WERI-Rb-1 (cell line): ENCODE results near the gene NF1.
A peak's percentile ranks its signal among the peaks of the same experiment; 100 is the strongest.
"Not testable (repeated sequence)": the region's sequence is repeated elsewhere in the genome, so short reads cannot be mapped to it uniquely, and the experiment has no call there.

Experiments
- DNase-seq: peaks from one replicate; pipeline ENCODE4 v3.0.0-alpha.2; 2020
- H3K27ac ChIP-seq: fragments of 250-450 bp; sonication (Bioruptor Pico); 2 replicates; pipeline ENCODE4 v1.5.1; 2020; ENCODE audit warnings: mild to moderate bottlenecking, moderate library complexity
- H3K27me3 ChIP-seq: fragments of 250-450 bp; sonication (Bioruptor Pico); 2 replicates; pipeline ENCODE4 v1.5.1; 2021; ENCODE audit warnings: mild to moderate bottlenecking, low read depth, moderate library complexity; ENCODE audit not compliant: insufficient read depth, severe bottlenecking
- H3K36me3 ChIP-seq: fragments of 250-450 bp; sonication (Bioruptor Pico); 2 replicates; pipeline ENCODE4 v1.5.1; 2020; ENCODE audit warnings: mild to moderate bottlenecking, moderate library complexity
- H3K4me3 ChIP-seq: 2 replicates; pipeline ENCODE4 v1.5.1; 2011; ENCODE audit warnings: low read depth, mild to moderate bottlenecking, control low read depth, low read length
- H3K9me3 ChIP-seq: fragments of 250-450 bp; sonication (Bioruptor Pico); 2 replicates; pipeline ENCODE4 v1.5.1; 2021; ENCODE audit warnings: mild to moderate bottlenecking, moderate library complexity; ENCODE audit not compliant: severe bottlenecking
- TF ChIP-seq, protein P1 (sequence below): IDR thresholded peaks from 2 replicates; pipeline ENCODE4 v1.5.1; 2011; ENCODE audit warnings: low read depth, mild to moderate bottlenecking, control low read depth, inconsistent platforms, low read length

The NF1 gene

DNA sequence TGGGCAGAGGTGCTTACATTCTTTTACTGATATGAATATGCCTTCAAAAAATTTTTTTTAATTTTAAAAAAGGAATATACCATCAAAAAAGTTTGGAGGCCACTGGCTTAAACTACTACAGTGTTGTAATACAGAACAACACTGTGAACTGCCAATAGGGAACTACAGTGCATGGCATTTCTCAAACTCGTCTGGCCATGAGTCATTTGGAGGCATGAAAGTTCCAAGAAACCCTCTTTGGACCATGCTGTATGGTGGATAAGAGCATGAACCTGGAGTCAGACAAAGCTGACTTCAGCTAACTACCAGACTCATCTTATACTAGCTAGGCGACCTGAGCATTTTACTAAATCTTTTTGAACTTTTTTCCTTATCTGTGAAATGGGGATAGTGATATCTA lies 9.2 kb upstream of the NF1 start:
- H3K4me3 ChIP-seq, result no peak overlapping the region
- TF ChIP-seq, protein P1, sequence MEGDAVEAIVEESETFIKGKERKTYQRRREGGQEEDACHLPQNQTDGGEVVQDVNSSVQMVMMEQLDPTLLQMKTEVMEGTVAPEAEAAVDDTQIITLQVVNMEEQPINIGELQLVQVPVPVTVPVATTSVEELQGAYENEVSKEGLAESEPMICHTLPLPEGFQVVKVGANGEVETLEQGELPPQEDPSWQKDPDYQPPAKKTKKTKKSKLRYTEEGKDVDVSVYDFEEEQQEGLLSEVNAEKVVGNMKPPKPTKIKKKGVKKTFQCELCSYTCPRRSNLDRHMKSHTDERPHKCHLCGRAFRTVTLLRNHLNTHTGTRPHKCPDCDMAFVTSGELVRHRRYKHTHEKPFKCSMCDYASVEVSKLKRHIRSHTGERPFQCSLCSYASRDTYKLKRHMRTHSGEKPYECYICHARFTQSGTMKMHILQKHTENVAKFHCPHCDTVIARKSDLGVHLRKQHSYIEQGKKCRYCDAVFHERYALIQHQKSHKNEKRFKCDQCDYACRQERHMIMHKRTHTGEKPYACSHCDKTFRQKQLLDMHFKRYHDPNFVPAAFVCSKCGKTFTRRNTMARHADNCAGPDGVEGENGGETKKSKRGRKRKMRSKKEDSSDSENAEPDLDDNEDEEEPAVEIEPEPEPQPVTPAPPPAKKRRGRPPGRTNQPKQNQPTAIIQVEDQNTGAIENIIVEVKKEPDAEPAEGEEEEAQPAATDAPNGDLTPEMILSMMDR, result no peak
- no peak for DNase-seq

DNA sequence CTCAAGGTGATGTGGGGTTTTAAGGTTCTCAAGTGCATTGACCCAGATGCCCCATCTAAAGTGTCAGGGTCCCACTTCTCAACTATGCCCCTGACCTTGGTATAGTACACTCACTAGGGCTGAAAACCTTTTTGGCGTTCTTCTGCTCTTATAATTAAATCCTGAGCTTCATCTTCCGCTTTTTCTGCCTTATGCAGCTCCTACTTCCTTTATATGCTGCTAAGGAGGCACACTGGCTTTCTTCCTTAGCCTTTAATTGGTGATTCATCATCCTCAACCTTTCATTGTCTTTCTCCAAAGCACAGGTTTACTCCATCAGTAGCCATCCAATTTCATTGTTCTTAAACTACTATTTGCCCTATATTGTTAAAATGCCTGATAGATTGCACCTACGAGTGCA lies 5.3 kb upstream of the NF1 start:
- Histone ChIP-seq H3K4me3 (no peak overlapping the region), H3K27ac (no peak overlapping the region), H3K9me3 (no peaks in the 10 kb centered on the region), H3K27me3 (no peaks in the 10 kb centered on the region), H3K36me3 (no peaks in the 10 kb centered on the region)
- no peak for DNase-seq
- TF ChIP-seq, protein P1, result no peak

More for the DNA sequence above, 9.2 kb upstream of the NF1 start:
- H3K27me3 ChIP-seq, result no peaks in the 10 kb centered on the region
- no peaks in the 10 kb centered on the region for H3K9me3 ChIP-seq
- H3K36me3 ChIP-seq, result no peaks in the 10 kb centered on the region
- no peak overlapping the region for H3K27ac ChIP-seq

DNA sequence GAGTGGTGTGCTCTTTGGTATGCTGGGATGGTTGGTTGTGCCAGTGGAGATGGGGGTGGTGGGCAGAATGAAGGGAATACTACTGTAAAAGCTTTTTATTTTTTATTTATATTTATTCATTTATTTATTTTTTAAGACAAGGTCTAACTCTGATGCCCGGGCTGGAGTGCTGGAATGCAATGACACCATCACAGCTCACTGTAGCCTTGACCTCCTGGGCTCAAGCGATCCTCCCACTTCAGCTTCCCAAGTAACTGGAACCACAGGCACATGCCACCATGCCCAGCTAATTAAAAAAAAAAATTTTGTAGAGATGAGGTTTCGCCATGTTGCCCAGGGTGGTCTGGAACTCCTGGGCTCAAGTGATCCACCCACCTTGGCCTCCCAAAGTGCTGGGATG lies 4.1 kb upstream of the NF1 start:
- not testable (repeated sequence) for H3K36me3 ChIP-seq, H3K27me3 ChIP-seq, H3K27ac ChIP-seq, H3K4me3 ChIP-seq, DNase-seq, H3K9me3 ChIP-seq

DNA sequence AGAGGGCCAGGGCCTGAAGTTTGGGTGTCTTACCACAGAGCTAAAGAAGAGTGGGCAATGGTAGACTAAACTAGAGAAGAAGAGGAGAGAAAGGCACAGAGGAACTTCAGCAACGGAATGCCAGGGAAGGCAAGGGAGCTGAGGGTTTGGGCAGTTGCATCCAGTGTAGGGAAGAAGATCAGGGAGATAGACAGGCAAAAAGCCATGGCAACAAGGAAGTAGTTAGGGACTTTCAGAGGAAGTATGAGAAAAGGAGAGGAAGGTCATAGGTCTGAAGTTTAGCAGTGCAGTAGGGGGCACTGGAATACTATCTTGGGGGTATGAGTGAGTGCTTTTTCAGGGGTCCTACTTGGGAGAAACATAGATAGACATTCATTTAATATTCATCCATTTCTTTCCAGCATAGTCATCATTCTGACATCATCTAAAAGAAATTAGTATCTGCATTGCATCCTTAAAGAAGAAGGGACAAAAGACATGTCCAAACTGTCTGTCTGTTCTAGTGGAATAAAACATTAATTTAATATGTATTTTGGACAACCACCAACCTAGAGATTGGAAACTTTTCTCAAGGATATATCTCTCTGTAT lies 2.2 kb upstream of the NF1 start:
- no peak for DNase-seq
- Histone ChIP-seq H3K9me3 (no peaks in the 10 kb centered on the region), H3K36me3 (peaks cover 7% of the 10 kb centered on the region), H3K27ac (no peak overlapping the region), H3K27me3 (no peaks in the 10 kb centered on the region), H3K4me3 (no peak overlapping the region)
- TF ChIP-seq, protein P1, result no peak

DNA sequence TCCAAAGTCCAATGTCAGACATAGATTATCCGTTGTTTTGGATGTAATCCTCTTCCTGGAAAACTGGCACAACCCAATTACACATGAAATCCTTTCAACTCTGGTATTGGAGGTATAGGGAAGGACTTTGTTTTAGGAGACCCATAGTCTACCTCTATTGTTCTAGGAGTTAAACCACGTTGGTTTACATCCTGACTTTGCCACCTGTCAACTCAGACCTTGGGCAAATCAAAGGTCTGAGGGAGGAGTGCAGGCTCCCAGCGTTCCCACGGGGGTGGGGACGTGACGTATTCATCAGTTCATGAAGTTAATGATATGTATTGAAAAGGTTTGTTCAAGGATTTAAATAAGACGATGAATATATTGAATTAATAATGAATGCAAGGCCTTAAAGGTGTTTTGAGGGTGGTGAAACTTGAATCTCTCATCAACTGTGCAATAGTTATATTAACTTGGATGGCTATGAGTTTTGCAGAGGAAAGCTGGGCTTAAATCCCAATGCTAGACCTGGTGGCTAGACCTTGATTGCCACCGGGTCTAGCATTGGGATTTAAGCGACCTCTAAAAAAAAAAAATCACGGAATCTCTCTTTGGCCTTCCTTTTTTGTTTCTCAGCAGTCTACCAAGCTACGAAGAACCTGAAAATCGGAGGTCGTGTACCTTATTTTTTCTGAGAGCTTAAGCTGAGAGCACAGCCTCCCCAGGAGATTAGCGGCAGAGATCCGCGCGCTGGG lies 744 bp upstream of the NF1 start:
- TF ChIP-seq, protein P1, result no peak
- Histone ChIP-seq H3K4me3 (peak overlapping the region; percentile 96), H3K27ac (peak overlapping the region; percentile 100), H3K36me3 (peaks cover 10% of the 10 kb centered on the region), H3K27me3 (no peaks in the 10 kb centered on the region), H3K9me3 (no peaks in the 10 kb centered on the region)
- peak; percentile 55 for DNase-seq

DNA sequence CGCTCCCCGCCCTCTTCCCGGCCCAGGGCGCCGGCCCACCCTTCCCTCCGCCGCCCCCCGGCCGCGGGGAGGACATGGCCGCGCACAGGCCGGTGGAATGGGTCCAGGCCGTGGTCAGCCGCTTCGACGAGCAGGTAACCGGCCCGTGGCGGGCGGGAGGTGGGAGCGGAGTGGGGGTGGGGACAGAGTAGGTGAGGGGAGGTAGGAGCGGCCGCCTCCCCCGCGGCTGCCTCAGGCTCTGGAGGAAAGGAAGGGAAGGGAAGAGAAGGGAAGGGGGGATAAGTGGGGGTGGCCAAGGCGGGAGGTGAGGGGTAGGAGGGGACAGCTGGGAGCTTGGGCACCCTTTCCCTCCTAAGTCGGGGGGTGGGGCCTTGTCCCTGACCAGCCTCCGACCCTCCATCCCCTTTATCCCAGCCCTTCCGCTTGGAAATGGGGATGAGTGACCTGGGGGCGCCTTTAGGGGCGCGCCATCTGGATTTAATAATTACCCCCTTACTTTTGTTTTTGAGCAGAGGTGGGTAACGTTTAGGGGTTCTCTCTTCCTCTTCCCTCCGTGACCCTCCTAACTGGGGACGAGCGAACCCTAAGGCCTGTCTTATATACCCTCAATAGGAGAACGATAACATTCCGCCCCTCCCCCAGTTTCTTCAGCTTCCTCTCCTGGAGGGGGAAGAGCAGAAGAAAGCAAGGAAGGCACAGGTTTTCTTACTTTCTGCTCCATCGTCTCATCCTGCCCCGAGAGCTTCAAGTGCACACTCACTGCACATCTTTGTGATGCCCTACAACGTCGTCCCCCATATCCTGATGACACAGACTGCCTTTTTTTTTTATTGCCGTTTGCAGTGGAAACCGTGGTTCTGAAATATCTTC lies 694 bp downstream of the NF1 start:
- Histone ChIP-seq H3K4me3 (peak overlapping the region; percentile 96), H3K27me3 (no peaks in the 10 kb centered on the region), H3K27ac (peak overlapping the region; percentile 100), H3K36me3 (peaks cover 10% of the 10 kb centered on the region), H3K9me3 (no peaks in the 10 kb centered on the region)
- TF ChIP-seq, protein P1, result no peak
- DNase-seq, result peak; percentile 89
